OCI-LY7 (cell line): ENCODE results near the gene SH3TC1. TPM values are rescaled to one million over a fixed set of nuclear protein-coding genes. Genes with fewer than 3 reads are reported as not detected.

ENCODE experiments used
- BruUV-seq: library from RNA; stranded (reverse); fragments of 400-500 nt; replicated peaks from 2 replicates; lab custom pipeline; 2021; lab: Mats Ljungman, UMichigan
- CTCF ChIA-PET: fragments of 300-600 bp; sonication (Branson Sonifier 250); formaldehyde crosslinking; loops from one replicate; lab custom pipeline; 2022; ENCODE audit warnings: antibody characterized with exemption; ENCODE audit not compliant: unreplicated experiment; lab: Charles Lee
- POLR2A ChIA-PET: fragments of 300-600 bp; sonication (Branson Sonifier 250); formaldehyde crosslinking; loops from one replicate; lab custom pipeline; 2022; ENCODE audit warnings: antibody characterized with exemption; lab: Charles Lee
- DNase-seq: peaks from one replicate; pipeline ENCODE4 v3.0.0-alpha.2; 2015; ENCODE audit warnings: low spot score
- H2AFZ ChIP-seq: fragments of 200-600 bp; sonication (generic), shearing (Covaris generic); 2 replicates; pipeline ENCODE4 v1.6.1; 2014; ENCODE audit warnings: mild to moderate bottlenecking, antibody characterized with exemption, low read length, moderate library complexity
- H3K27ac ChIP-seq: fragments of 200-600 bp; sonication (generic); 2 replicates; pipeline ENCODE4 v1.5.1; 2014; ENCODE audit warnings: mixed run types, low read depth, mild to moderate bottlenecking, moderate library complexity, low read length, inconsistent platforms; ENCODE audit not compliant: poor library complexity, severe bottlenecking
- H3K36me3 ChIP-seq: fragments of 200-600 bp; sonication (generic); 2 replicates; pipeline ENCODE4 v1.6.1; 2014; ENCODE audit warnings: mild to moderate bottlenecking, antibody characterized with exemption, low read length, moderate library complexity, mixed read lengths; ENCODE audit not compliant: insufficient read depth
- H3K4me1 ChIP-seq: fragments of 200-600 bp; sonication (generic); 2 replicates; pipeline ENCODE4 v1.5.1; 2014; ENCODE audit warnings: mild to moderate bottlenecking, low read length; ENCODE audit not compliant: insufficient read depth, poor library complexity, severe bottlenecking
- H3K4me2 ChIP-seq: fragments of 200-600 bp; sonication (generic); 2 replicates; pipeline ENCODE4 v1.6.1; 2014; ENCODE audit warnings: mild to moderate bottlenecking, low read length
- H3K4me3 ChIP-seq: fragments of 200-600 bp; sonication (generic); 2 replicates; pipeline ENCODE4 v1.5.1; 2014; ENCODE audit warnings: mild to moderate bottlenecking, low read depth, low read length; ENCODE audit not compliant: poor library complexity, severe bottlenecking
- H3K79me2 ChIP-seq: fragments of 200-600 bp; sonication (generic); 2 replicates; pipeline ENCODE4 v1.6.1; 2016; ENCODE audit warnings: low read depth, mild to moderate bottlenecking, low read length, moderate library complexity, mixed read lengths; ENCODE audit not compliant: insufficient read depth
- H3K9me2 ChIP-seq: fragments of 200-600 bp; sonication (generic); 2 replicates; pipeline ENCODE4 v1.6.1; 2016; ENCODE audit warnings: mild to moderate bottlenecking, low read length, mixed read lengths; ENCODE audit not compliant: insufficient read depth
- H3K9me3 ChIP-seq: fragments of 200-600 bp; sonication (generic); 2 replicates; pipeline ENCODE4 v1.6.1; 2014; ENCODE audit warnings: mild to moderate bottlenecking, mixed run types, low read length, mixed read lengths
- H4K20me1 ChIP-seq: fragments of 200-600 bp; sonication (generic); 2 replicates; pipeline ENCODE4 v1.6.1; 2014; ENCODE audit warnings: mild to moderate bottlenecking, antibody characterized with exemption, low read length, moderate library complexity, mixed read lengths; ENCODE audit not compliant: insufficient read depth
- EZH2phosphoT487 ChIP-seq: fragments of 200-600 bp; sonication (generic); IDR thresholded peaks from 2 replicates; pipeline ENCODE4 v1.6.1; 2018; ENCODE audit warnings: low read depth, borderline replicate concordance, mild to moderate bottlenecking, mixed run types, antibody characterized with exemption, low read length, moderate library complexity, mixed read lengths
- intact Hi-C: fragments of 100-400 bp; cut with micrococcal nuclease; formaldehyde crosslinking; loops from one replicate; pipeline ENCODE4 v1.10.0; 2022; ENCODE audit not compliant: unreplicated experiment
- total RNA-seq, 2 experiments: library from RNA; depleted of rRNA in 1 of 2; stranded (reverse); fragments of >200 nt in 1 of 2; shearing (Covaris generic) in 1 of 2; gene quantifications; 2 replicates each; pipeline ENCODE4 v1.2.3, GENCODE V29; 2014 to 2022
- TF ChIP-seq, protein P1 (sequence below): fragments of 200-600 bp; sonication (generic); conservative IDR thresholded peaks from 2 replicates; pipeline ENCODE4 v1.5.1; 2014; ENCODE audit warnings: mild to moderate bottlenecking, antibody characterized with exemption, low read length, moderate library complexity, mixed read lengths

Gene SH3TC1
- total RNA-seq, 2 experiments from 2014 or later, result 17.5 to 42.4 TPM

DNA sequence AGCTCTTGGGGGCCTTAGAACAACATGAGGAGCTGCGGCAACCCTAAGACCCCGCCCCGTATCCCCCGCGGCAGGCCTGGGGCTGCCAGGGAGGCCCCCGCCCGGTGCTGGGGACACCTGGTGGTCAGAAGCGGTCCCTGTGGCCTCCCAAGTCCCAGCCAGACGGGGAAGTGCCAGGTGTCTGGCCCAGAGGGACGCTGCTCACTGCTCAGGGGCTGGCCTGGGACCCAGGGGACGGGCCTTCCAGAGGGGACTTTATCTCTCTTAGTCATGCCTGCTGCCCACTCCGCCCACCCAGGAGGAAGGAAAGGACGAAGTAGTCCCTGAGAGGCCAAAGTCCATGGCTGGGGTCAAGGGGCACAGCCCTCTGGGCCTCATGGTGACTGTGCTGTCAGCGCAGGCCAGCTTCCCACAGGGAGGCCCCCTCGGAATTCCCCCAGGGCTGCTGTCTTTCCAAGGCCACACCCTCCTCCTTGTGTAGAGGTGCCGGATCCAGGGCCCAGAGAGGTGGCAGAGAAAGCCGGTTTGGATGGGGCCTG, 39.5 kb downstream of the SH3TC1 start:
- ChIA-PET CTCF (no interaction called here), POLR2A (no interaction called here)
- no peak overlapping the region for H2AFZ ChIP-seq
- H3K27ac ChIP-seq, result no peak overlapping the region
- H3K36me3 ChIP-seq, result no peaks in the 10 kb centered on the region
- no TSS peak for BruUV-seq
- no peaks in the 10 kb centered on the region for H4K20me1 ChIP-seq
- peaks cover 10% of the 10 kb centered on the region for H3K4me1 ChIP-seq
- H3K9me2 ChIP-seq, result no peaks in the 10 kb centered on the region
- intact Hi-C loops, result loop anchor here (1.0 kb wide), 1 partner anchor 61 kb away; no protein-coding TSS in a partner anchor
- peak; percentile 37 for DNase-seq
- H3K9me3 ChIP-seq, result no peaks in the 10 kb centered on the region
- H3K4me3 ChIP-seq, result no peak overlapping the region
- no peak for TF ChIP-seq EZH2phosphoT487
- TF ChIP-seq, protein P1, sequence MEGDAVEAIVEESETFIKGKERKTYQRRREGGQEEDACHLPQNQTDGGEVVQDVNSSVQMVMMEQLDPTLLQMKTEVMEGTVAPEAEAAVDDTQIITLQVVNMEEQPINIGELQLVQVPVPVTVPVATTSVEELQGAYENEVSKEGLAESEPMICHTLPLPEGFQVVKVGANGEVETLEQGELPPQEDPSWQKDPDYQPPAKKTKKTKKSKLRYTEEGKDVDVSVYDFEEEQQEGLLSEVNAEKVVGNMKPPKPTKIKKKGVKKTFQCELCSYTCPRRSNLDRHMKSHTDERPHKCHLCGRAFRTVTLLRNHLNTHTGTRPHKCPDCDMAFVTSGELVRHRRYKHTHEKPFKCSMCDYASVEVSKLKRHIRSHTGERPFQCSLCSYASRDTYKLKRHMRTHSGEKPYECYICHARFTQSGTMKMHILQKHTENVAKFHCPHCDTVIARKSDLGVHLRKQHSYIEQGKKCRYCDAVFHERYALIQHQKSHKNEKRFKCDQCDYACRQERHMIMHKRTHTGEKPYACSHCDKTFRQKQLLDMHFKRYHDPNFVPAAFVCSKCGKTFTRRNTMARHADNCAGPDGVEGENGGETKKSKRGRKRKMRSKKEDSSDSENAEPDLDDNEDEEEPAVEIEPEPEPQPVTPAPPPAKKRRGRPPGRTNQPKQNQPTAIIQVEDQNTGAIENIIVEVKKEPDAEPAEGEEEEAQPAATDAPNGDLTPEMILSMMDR, result peak; percentile 51
- H3K4me2 ChIP-seq, result no peak overlapping the region
- no peaks in the 10 kb centered on the region for H3K79me2 ChIP-seq

DNA sequence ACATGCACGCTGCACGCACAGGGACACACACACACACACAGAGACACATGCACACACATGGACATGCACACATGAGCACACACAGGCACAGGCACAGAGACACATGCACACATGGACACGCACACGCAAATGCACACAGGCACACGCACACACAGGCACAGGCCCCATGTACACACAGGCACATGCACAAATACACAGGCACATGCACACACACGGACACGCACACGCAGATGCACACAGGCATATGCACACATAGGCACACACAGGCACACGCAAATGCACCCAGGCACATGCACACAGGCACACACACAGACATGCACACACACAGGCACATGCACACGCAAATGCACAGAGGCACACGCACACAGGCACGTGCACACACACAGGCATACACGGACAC, 40.1 kb downstream of the SH3TC1 start:
- TF ChIP-seq, protein P1, result no peak
- TF ChIP-seq EZH2phosphoT487, result no peak
- no peak overlapping the region for H3K4me2 ChIP-seq
- BruUV-seq, result no TSS peak
- no peaks in the 10 kb centered on the region for H3K79me2 ChIP-seq
- H3K9me2 ChIP-seq, result no peaks in the 10 kb centered on the region
- H3K4me3 ChIP-seq, result no peak overlapping the region
- no peaks in the 10 kb centered on the region for H3K36me3 ChIP-seq
- H3K9me3 ChIP-seq, result no peaks in the 10 kb centered on the region
- ChIA-PET POLR2A (no interaction called here), CTCF (no interaction called here)
- intact Hi-C loops, result no loop called here
- H2AFZ ChIP-seq, result no peak overlapping the region
- H3K27ac ChIP-seq, result no peak overlapping the region
- DNase-seq, result no peak
- no peaks in the 10 kb centered on the region for H4K20me1 ChIP-seq
- peaks cover 10% of the 10 kb centered on the region for H3K4me1 ChIP-seq

DNA sequence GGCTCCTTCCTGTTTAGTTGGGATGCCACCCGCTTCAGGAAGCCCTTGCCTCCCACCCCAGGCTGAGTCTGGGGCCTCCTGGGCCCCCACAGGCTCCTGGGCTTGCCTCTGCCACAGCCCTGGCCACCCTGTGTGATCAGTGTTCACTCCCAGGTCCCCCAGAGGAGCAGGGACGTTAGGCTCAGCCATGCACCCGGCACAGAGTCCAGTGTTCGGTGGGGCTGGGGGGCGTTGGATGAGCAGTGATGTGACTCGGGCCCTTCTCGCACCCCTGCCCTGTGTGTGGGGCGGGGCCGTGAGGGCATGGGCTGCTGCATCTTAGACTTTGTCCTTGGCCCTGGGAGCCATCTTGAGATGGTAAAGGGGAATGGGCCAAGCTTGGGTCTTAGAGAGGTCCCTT, 40.6 kb downstream of the SH3TC1 start:
- ChIA-PET POLR2A (no interaction called here), CTCF (no interaction called here)
- Histone ChIP-seq H4K20me1 (no peaks in the 10 kb centered on the region), H3K9me3 (no peaks in the 10 kb centered on the region), H3K36me3 (no peaks in the 10 kb centered on the region), H3K4me2 (no peak overlapping the region), H3K9me2 (no peaks in the 10 kb centered on the region), H2AFZ (no peak overlapping the region), H3K79me2 (no peaks in the 10 kb centered on the region), H3K27ac (no peak overlapping the region), H3K4me3 (no peak overlapping the region), H3K4me1 (peaks cover 10% of the 10 kb centered on the region)
- BruUV-seq, result no TSS peak
- TF ChIP-seq, protein P1, result no peak
- TF ChIP-seq EZH2phosphoT487, result no peak
- intact Hi-C loops, result no loop called here
- no peak for DNase-seq
